CD4-positive, alpha-beta T cell (primary cell): Measurements from ENCODE around the gene SPTLC2. TPM values are rescaled to one million over a fixed set of nuclear protein-coding genes. Genes with fewer than 3 reads are reported as not detected.

Experiments
- ATAC-seq: fragments of 200-7000 bp; cut with Tn5 transposase; one replicate; pipeline ENCODE4 v1.10.0; 2022; ENCODE audit warnings: mild to moderate bottlenecking; ENCODE audit not compliant: poor library complexity
- CTCF ChIA-PET: fragments of 350-600 bp; sonication (Branson Sonifier 250); formaldehyde crosslinking; loops from one replicate; lab custom pipeline; 2021; ENCODE audit warnings: antibody characterized with exemption, inconsistent platforms; lab: Charles Lee
- POLR2A ChIA-PET: fragments of 350-600 bp; sonication (Branson Sonifier 250); formaldehyde crosslinking; loops from one replicate; lab custom pipeline; 2021; ENCODE audit warnings: antibody characterized with exemption, inconsistent platforms; lab: Charles Lee
- DNase-seq, 14 experiments: peaks; one replicate each; pipeline ENCODE4 v3.0.0-alpha.2; 2013 to 2020; ENCODE audit warnings: mixed read lengths in 2 of 14
- H3K27ac ChIP-seq, 2 donors: one replicate each; pipeline versions ENCODE4 v1.5.1 to v1.7.0; 2013; ENCODE audit warnings: low read length in 2 of 2, low read depth in 1 of 2, mild to moderate bottlenecking in 1 of 2
- H3K27me3 ChIP-seq, 2 experiments: 1 replicate in 1 of 2; 2 replicates in 1 of 2; pipeline versions ENCODE4 v1.6.1 to v1.7.0; 2013; ENCODE audit warnings: low read length in 2 of 2, control low read depth in 1 of 2, mild to moderate bottlenecking in 1 of 2, moderate library complexity in 1 of 2; ENCODE audit not compliant: insufficient read depth in 2 of 2, control insufficient read depth in 1 of 2
- H3K36me3 ChIP-seq: one replicate; pipeline ENCODE4 v1.6.1; 2013; ENCODE audit warnings: low read length, control low read depth; ENCODE audit not compliant: insufficient read depth
- H3K4me1 ChIP-seq: one replicate; pipeline ENCODE4 v1.6.1; 2013; ENCODE audit warnings: low read length, control low read depth; ENCODE audit not compliant: insufficient read depth
- H3K4me3 ChIP-seq: one replicate; pipeline ENCODE4 v1.5.1; 2013; ENCODE audit warnings: mild to moderate bottlenecking, low read length, moderate library complexity
- H3K9me3 ChIP-seq, 2 experiments: 1 replicate in 1 of 2; 2 replicates in 1 of 2; pipeline versions ENCODE4 v1.6.1 to v1.7.0; 2013; ENCODE audit warnings: low read length in 2 of 2, mild to moderate bottlenecking in 2 of 2, control low read depth in 1 of 2, moderate library complexity in 1 of 2; ENCODE audit not compliant: control insufficient read depth in 1 of 2, insufficient read depth in 1 of 2
- H3K27ac Mint-ChIP-seq: one replicate; pipeline ENCODE4 v1.8.0; 2020; ENCODE audit warnings: mixed read lengths
- H3K27me3 Mint-ChIP-seq: one replicate; pipeline ENCODE4 v1.8.0; 2021; ENCODE audit warnings: mixed read lengths
- H3K36me3 Mint-ChIP-seq: one replicate; pipeline ENCODE4 v1.8.0; 2021; ENCODE audit warnings: low read depth, mixed read lengths
- H3K4me1 Mint-ChIP-seq: one replicate; pipeline ENCODE4 v1.8.0; 2021; ENCODE audit warnings: low read depth, mixed read lengths
- H3K4me3 Mint-ChIP-seq: one replicate; pipeline ENCODE4 v1.8.0; 2020; ENCODE audit warnings: mild to moderate bottlenecking, mixed read lengths
- H3K9me3 Mint-ChIP-seq: one replicate; pipeline ENCODE4 v1.8.0; 2020; ENCODE audit warnings: mixed read lengths
- intact Hi-C, 2 experiments: fragments of 100-400 bp; cut with DNase I in 1 of 2; cut with micrococcal nuclease in 1 of 2; formaldehyde crosslinking; loops; one replicate each; pipeline versions ENCODE4 v1.15.1 to v1.9.0; 2023 to 2025; cut with DNase I, micrococcal nuclease
- total RNA-seq, 174 experiments: library from RNA in 2 of 174; stranded (reverse) in 2 of 174; gene quantifications; one replicate each; pipeline ENCODE4 v1.2.3 and lab custom pipeline; 2021 to 2026
- TF ChIP-seq, protein P1 (sequence below): fragments of 200-600 bp; IDR thresholded peaks from one replicate; pipeline ENCODE4 v1.8.0; 2022; ENCODE audit warnings: antibody characterized with exemption, mild to moderate bottlenecking

The SPTLC2 gene
- total RNA-seq, 2 experiments from 2014 or later = 13.0 to 14.5 TPM

DNA sequence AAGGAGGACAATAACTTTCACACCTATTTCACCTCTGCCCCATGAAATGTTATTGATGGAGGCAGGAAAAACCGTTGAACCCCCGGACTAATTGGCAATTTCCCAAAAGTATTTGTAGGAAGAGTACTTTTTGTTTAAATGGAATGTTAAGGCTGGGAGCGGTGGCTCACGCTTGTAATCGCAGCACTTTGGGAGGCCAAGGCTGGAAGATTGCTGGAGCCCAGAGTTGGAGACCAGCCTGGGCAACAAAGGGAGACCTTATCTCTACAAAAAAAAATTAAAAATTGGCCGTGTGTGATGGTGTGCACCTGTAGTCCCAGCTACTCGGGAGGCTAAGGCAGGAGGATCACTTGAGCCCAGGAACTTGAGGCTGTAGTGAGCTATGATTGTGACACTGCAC is 26.0 kb upstream of the SPTLC2 start:
- ChIA-PET CTCF (interaction anchor here (0.7 kb wide), 1 partner anchor 221 kb away, joined by 3 read pairs; no protein-coding TSS in a partner anchor), POLR2A (no interaction called here)
- Histone ChIP-seq H3K9me3 (no peaks in the 10 kb centered on the region), H3K27ac (peak overlapping the region in 1 of 2 donors; percentile 53), H3K4me3 (peak overlapping the region; percentile 61), H3K27me3 (no peaks in the 10 kb centered on the region), H3K36me3 (no peaks in the 10 kb centered on the region), H3K4me1 (peaks cover 9% of the 10 kb centered on the region)
- Mint-ChIP-seq H3K27ac (peak overlapping the region; percentile 92), H3K4me3 (peak overlapping the region; percentile 93), H3K4me1 (peaks cover 15% of the 10 kb centered on the region), H3K27me3 (no peaks in the 10 kb centered on the region), H3K9me3 (no peaks in the 10 kb centered on the region), H3K36me3 (no peaks in the 10 kb centered on the region)
- no peak for DNase-seq
- ATAC-seq = no peak
- intact Hi-C loops = no loop called here
- TF ChIP-seq, protein P1, sequence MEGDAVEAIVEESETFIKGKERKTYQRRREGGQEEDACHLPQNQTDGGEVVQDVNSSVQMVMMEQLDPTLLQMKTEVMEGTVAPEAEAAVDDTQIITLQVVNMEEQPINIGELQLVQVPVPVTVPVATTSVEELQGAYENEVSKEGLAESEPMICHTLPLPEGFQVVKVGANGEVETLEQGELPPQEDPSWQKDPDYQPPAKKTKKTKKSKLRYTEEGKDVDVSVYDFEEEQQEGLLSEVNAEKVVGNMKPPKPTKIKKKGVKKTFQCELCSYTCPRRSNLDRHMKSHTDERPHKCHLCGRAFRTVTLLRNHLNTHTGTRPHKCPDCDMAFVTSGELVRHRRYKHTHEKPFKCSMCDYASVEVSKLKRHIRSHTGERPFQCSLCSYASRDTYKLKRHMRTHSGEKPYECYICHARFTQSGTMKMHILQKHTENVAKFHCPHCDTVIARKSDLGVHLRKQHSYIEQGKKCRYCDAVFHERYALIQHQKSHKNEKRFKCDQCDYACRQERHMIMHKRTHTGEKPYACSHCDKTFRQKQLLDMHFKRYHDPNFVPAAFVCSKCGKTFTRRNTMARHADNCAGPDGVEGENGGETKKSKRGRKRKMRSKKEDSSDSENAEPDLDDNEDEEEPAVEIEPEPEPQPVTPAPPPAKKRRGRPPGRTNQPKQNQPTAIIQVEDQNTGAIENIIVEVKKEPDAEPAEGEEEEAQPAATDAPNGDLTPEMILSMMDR = no peak

DNA sequence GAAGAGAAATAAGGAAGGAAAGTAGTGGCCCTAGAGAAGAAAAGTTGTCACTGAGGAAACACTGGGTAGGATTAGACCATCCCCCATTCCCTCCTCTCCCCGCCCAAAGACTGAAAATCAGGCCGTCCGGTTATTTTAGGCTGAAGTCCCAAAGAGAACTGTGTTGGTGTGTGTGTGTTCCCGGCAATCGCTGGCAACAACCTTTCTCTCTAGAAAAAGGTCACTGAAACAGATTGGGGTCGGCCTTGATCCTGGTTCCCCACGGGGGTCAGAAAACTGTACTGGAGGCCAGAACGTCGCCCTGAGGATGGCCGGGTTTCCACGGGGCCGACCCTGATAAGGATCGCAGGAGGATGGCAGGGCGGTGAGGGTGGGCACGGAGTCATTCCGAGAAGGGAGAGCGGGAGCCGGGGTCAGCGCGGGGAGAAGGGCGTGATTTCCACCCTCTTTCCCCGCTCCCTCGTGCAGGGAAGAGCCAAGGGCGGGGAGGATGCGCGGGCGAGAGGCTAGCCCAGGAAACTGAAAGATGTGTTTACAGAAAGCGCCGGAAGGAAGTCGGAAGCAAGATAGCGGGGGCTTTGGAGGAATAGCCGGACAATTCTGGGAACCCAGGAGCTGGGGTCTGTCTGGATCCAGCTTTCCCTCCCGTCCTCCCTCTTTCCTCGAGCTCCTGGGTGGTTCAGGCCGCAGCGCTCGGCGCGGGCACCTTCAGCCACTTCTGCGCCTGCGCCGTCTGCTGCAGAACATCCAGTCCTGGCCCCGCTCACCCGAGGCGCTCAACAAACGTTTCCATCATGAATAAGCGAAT is 25.3 kb upstream of the SPTLC2 start:
- Mint-ChIP-seq H3K4me3 (peak overlapping the region; percentile 93), H3K27me3 (no peaks in the 10 kb centered on the region), H3K9me3 (no peaks in the 10 kb centered on the region), H3K36me3 (no peaks in the 10 kb centered on the region), H3K4me1 (peaks cover 15% of the 10 kb centered on the region), H3K27ac (peak overlapping the region; percentile 92)
- Histone ChIP-seq H3K4me3 (peak overlapping the region; percentile 61), H3K27me3 (no peaks in the 10 kb centered on the region), H3K36me3 (no peaks in the 10 kb centered on the region), H3K9me3 (no peaks in the 10 kb centered on the region), H3K4me1 (peaks cover 9% of the 10 kb centered on the region), H3K27ac (peak overlapping the region; percentile 25 to 53)
- TF ChIP-seq, protein P1 = no peak
- DNase-seq = peak; percentile 39 to 81 (median 60)
- ATAC-seq = peak; percentile 85
- POLR2A ChIA-PET = interaction anchor here (0.6 kb wide), 1 partner anchor 10 kb away, joined by 3 read pairs; no protein-coding TSS in a partner anchor
- intact Hi-C loops = loop anchor here in 1 of 2 experiments (2.0 kb wide), 1 partner anchor 23 kb away; no protein-coding TSS in a partner anchor
- CTCF ChIA-PET = no interaction called here

DNA sequence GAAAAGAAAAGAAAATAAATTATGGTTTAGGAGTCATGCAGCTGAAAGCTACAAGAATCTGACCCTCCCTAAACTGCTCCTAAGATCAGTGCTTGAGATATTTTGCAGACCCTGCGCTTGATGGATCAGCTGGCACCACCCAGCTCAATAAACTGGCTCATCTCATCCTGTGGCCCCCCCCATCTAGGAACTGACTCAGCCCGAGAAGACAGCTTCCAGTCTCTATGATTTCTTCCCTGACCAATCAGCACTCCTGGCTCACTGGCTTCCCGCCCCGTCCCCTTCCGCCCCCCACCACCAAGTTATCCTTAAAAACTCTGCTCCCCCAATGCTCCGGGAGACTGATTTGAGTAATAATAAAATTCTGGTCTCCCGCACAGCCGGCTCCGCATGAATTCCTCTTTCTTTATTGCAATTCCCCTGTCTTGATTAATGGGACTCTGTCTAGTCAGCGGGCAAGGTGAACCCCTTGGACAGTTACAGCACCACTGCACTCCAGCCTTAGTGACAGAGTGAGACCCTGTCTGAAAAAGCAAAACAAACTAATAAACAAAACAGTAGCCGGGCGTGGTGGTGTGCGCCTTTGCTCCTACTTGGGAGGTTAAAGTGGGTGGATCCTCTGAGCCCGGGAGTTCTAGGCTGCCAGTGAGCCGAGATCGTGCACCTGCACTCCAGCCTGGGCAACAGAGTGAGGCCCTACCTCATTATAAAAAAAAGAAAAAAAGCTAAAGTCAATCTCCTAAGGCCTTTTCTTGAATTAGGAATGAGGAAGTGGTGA is 24.5 kb upstream of the SPTLC2 start:
- Mint-ChIP-seq H3K9me3 (no peaks in the 10 kb centered on the region), H3K36me3 (no peaks in the 10 kb centered on the region), H3K27ac (peak overlapping the region; percentile 92), H3K4me3 (peak overlapping the region; percentile 93), H3K4me1 (peaks cover 15% of the 10 kb centered on the region), H3K27me3 (no peaks in the 10 kb centered on the region)
- DNase-seq (no peak), ATAC-seq (no peak)
- no peaks in the 10 kb centered on the region for H3K9me3 ChIP-seq
- intact Hi-C loops = loop anchor here in 1 of 2 experiments (2.0 kb wide), 1 partner anchor 22 kb away; no protein-coding TSS in a partner anchor
- peak overlapping the region; percentile 61 for H3K4me3 ChIP-seq
- TF ChIP-seq, protein P1 = no peak
- no peaks in the 10 kb centered on the region for H3K27me3 ChIP-seq
- ChIA-PET POLR2A (no interaction called here), CTCF (no interaction called here)
- no peak overlapping the region for H3K27ac ChIP-seq
- peaks cover 9% of the 10 kb centered on the region for H3K4me1 ChIP-seq
- H3K36me3 ChIP-seq = no peaks in the 10 kb centered on the region
